Ovary (tissue), 9 donors: ENCODE results near the gene GRIN2A. TPM values are rescaled to one million over a fixed set of nuclear protein-coding genes. Genes with fewer than 3 reads are reported as not detected.

Experiments used
- DNase-seq, 5 donors: peaks; one replicate each; pipeline ENCODE4 v3.0.0-alpha.2; 2019 to 2020
- H3K27ac ChIP-seq, 2 donors: fragments of 200-600 bp; one replicate each; pipeline versions ENCODE4 v1.5.1 to v1.8.0; 2019 to 2022
- H3K27me3 ChIP-seq: fragments of 200-600 bp; one replicate; pipeline ENCODE4 v1.8.0; 2022
- H3K36me3 ChIP-seq: fragments of 200-600 bp; sonication (generic); one replicate; pipeline ENCODE4 v1.5.1; 2019
- H3K4me1 ChIP-seq: one replicate; pipeline ENCODE4 v1.8.1; 2013; ENCODE audit warnings: mild to moderate bottlenecking, moderate library complexity; ENCODE audit not compliant: insufficient read depth
- H3K4me3 ChIP-seq: fragments of 200-600 bp; sonication (generic); one replicate; pipeline ENCODE4 v1.5.1; 2017
- H3K9me3 ChIP-seq, 2 donors: fragments of 200-600 bp in 1 of 2; sonication (generic) in 1 of 2; one replicate each; pipeline versions ENCODE4 v1.5.1 to v1.8.1; 2013 to 2019; ENCODE audit warnings: mild to moderate bottlenecking in 1 of 2, moderate library complexity in 1 of 2
- CTCF ChIP-seq, 3 donors: fragments of 450-650 bp in 2 of 3; fragments of 200-600 bp in 1 of 3; IDR thresholded peaks; one replicate each; pipeline versions ENCODE4 v1.5.1 to v1.8.0; 2016 to 2022; ENCODE audit warnings: antibody characterized with exemption in 3 of 3, mild to moderate bottlenecking in 1 of 3
- EP300 ChIP-seq: sonication (generic); formaldehyde crosslinking; IDR thresholded peaks from one replicate; pipeline ENCODE4 v1.6.1; 2017; ENCODE audit warnings: antibody characterized with exemption
- POLR2A ChIP-seq: fragments of 450-650 bp; IDR thresholded peaks from one replicate; pipeline ENCODE4 v1.6.1; 2017; ENCODE audit warnings: antibody characterized with exemption, mild to moderate bottlenecking, moderate library complexity
- WGBS, 3 donors: extraction: QIAGEN DNeasy Blood & Tissue Kit in 1 of 3; methylation state at CpG; one replicate each; pipeline versions ENCODE4 v1.1.5 to v1.1.7; 2013 to 2017; 5-methylcytosine and 5-hydroxymethylcytosine counted together
- intact Hi-C, 4 donors: fragments of 100-400 bp; cut with DNase I; formaldehyde crosslinking; loops; one replicate each; pipeline versions ENCODE4 v1.11.0 to v1.15.1; 2022 to 2023
- polyA plus RNA-seq, 2 donors: library from polyadenylated mRNA; stranded (reverse); fragments of 200-250 nt in 1 of 2; fragments of 350-450 nt in 1 of 2; fragmentation: Illumina TruSeq in 1 of 2; extraction: RNeasy Lipid Tissue Mini Kit (QIAGEN cat#74804) in 1 of 2; gene quantifications; one replicate each; pipeline ENCODE4 v1.2.3, GENCODE V29; 2013 to 2014
- total RNA-seq, 7 donors: library from RNA; depleted of rRNA in 2 of 7; stranded (reverse); fragments of >200 nt in 2 of 7; fragmentation: NEBNext Ultra II Directional in 3 of 7; extraction: Animal tissue kit (Norgen Biotek cat#: 25700) in 3 of 7; gene quantifications; one replicate each; pipeline versions ENCODE4 v1.1.0 to v1.2.4, GENCODE V29; 2016 to 2023
- donor health status: DM: no; HTN: no; CAD: no; lungs with moderate emphysema.
- donor health status: DM: no; HTN: no; CAD: no.
- donor health status: Bipolar disorder and iron deficiency.
- donor health status: DM: yes; HTN: yes; CAD: no.
- donor health status: DM: no; HTN: no; CAD: no.
- donor health status: DM: yes; HTN: yes; CAD: no.

GRIN2A gene
- total and polyA plus RNA-seq, 9 donors, result 0.08 to 5.4 (median 0.57) TPM; not detected in 1

GRCh38 chr16:10113248-10113647, 69.0 kb downstream of the GRIN2A start:
- TF ChIP-seq POLR2A (no peak), CTCF (IDR thresholded peaks at IDR 0.05) (no peak), EP300 (no peak)
- no peaks in the 10 kb centered on the region for H3K4me1 ChIP-seq
- H3K27ac ChIP-seq, result no peak overlapping the region
- intact Hi-C loops, result no loop called here
- 71 to 82% (median 81%) methylated on average over 7 of the region's 7 CpGs for WGBS, 3 donors
- H3K4me3 ChIP-seq, result no peak overlapping the region
- H3K9me3 ChIP-seq, result no peaks in the 10 kb centered on the region
- H3K36me3 ChIP-seq, result no peaks in the 10 kb centered on the region
- DNase-seq, result no peak
- H3K27me3 ChIP-seq, result no peaks in the 10 kb centered on the region

DNA sequence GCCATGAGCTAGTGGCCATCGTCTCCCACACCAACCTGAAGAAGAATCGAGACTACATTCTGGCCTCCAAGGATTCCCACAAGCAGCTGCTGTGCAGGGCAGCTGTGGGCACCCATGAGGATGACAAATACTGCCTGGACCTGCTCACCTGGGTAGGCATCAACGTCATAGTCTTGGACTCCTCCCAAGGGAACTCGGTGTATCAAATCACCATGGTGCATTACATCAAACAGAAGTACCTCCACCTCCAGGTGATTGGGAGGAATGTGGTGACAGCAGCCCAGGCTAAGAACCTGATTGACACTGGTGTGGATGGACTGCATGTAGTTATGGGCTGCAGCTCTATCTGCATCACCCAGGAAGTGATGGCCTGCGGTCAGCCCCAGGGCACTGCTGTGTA, 70.2 kb downstream of the GRIN2A start:
- Histone ChIP-seq H3K27me3 (no peaks in the 10 kb centered on the region), H3K4me3 (no peak overlapping the region), H3K9me3 (no peaks in the 10 kb centered on the region), H3K36me3 (no peaks in the 10 kb centered on the region), H3K27ac (no peak overlapping the region), H3K4me1 (no peaks in the 10 kb centered on the region)
- TF ChIP-seq POLR2A (no peak), EP300 (no peak), CTCF (IDR thresholded peaks at IDR 0.05) (no peak)
- intact Hi-C loops, result no loop called here
- WGBS, 3 donors, result 92 to 98% (median 95%) methylated on average over 5 of the region's 5 CpGs
- DNase-seq, result no peak

DNA sequence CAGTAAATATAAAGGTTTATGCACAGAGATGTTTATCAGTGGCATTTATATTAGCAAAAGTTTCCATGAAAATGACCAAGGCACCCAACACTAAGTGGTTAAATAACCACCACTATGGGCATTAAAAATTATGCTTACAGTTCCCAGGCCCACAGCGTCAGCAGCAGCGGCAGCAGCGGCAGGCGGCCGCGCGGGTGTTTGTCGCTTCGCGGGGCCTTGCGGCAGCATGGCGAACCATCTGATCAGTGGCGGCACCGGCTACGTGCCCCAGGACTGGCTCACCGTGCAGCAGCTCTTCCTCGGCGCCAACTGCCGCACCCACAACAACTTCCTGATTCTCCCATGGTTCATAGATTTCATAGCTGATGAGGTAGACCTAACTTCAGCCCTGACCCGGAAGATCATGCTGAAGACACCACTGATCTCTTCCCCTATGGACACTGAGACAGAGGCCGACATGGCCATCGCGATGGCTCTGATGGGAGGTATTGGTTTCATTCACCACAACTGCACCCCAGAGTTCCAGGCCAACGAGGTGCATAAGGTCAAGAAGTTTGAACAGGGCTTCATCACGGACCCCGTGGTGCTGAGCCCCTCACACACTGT, 71.0 kb downstream of the GRIN2A start:
- Histone ChIP-seq H3K36me3 (no peaks in the 10 kb centered on the region), H3K27ac (no peak overlapping the region), H3K27me3 (no peaks in the 10 kb centered on the region), H3K9me3 (no peaks in the 10 kb centered on the region), H3K4me3 (no peak overlapping the region), H3K4me1 (no peaks in the 10 kb centered on the region)
- intact Hi-C loops, result no loop called here
- no peak for TF ChIP-seq POLR2A
- no peak for TF ChIP-seq CTCF (IDR thresholded peaks at IDR 0.05)
- no peak for TF ChIP-seq EP300
- WGBS, 3 donors, result 86 to 94% (median 93%) methylated on average over 26 of the region's 26 CpGs
- no peak for DNase-seq

DNA sequence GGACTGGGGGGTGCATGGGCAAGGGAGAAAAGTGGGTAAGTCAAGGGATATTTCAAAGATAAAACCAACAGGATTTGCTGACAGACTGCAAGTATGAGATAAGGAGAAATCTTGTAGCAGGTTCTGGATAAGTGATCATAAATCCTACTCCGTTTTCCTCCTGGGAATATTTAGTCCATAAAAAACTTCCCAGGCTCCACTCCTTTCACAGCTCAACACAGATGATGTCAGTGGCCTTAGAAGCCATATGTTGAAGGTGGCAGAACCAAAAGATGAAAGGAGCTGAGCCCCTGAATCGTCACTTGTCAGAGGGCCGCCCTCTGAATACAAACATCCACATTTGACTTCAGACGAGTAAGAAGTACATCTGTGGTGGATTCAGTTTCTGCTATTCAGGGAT, 71.7 kb downstream of the GRIN2A start:
- H3K4me1 ChIP-seq, result no peaks in the 10 kb centered on the region
- H3K27me3 ChIP-seq, result no peaks in the 10 kb centered on the region
- no peaks in the 10 kb centered on the region for H3K9me3 ChIP-seq
- intact Hi-C loops, result no loop called here
- H3K36me3 ChIP-seq, result no peaks in the 10 kb centered on the region
- DNase-seq, result no peak
- no peak for TF ChIP-seq EP300
- TF ChIP-seq CTCF (IDR thresholded peaks at IDR 0.05), result no peak
- no peak for TF ChIP-seq POLR2A
- no peak overlapping the region for H3K4me3 ChIP-seq
- no peak overlapping the region for H3K27ac ChIP-seq
- WGBS, 3 donors, result 45 to 59% (median 50%) methylated on average over 4 of the region's 4 CpGs
